ENCODE results near the gene MKNK1. TPM values are rescaled to one million over a fixed set of nuclear protein-coding genes. Genes with fewer than 3 reads are reported as not detected.
A peak's percentile ranks its signal among the peaks of the same experiment; 100 is the strongest.

The MKNK1 gene
- total RNA-seq, 1 donor from 2014 or later = 30.6 TPM

- no peak for TF ChIP-seq CTCF (IDR thresholded peaks at IDR 0.05; ENCODE audit: unreplicated experiment)
- no peak for DNase-seq (ENCODE audit: low spot score in 2 of 2, unreplicated experiment in 2 of 2)
- H3K27ac Mint-ChIP-seq = no peak overlapping the region
- H3K4me3 Mint-ChIP-seq = no peak overlapping the region
- peaks cover 83% of the 10 kb centered on the region for H3K27me3 Mint-ChIP-seq (ENCODE audit: low read depth)
- no peaks in the 10 kb centered on the region for H3K9me3 Mint-ChIP-seq
- no peaks in the 10 kb centered on the region for H3K36me3 Mint-ChIP-seq
- peaks cover 17% of the 10 kb centered on the region for H3K4me1 Mint-ChIP-seq
Observed at GRCh38 chr1:46529031-46529630, 74.9 kb downstream of the MKNK1 start.

GRCh38 chr1:46528297-46528955 lies 75.6 kb downstream of the MKNK1 start:
- peak; percentile 6 for TF ChIP-seq CTCF (IDR thresholded peaks at IDR 0.05; ENCODE audit: unreplicated experiment)
- Mint-ChIP-seq H3K4me1 (peaks cover 19% of the 10 kb centered on the region), H3K27me3 (ENCODE audit: low read depth) (peaks cover 83% of the 10 kb centered on the region), H3K4me3 (no peak overlapping the region), H3K27ac (no peak overlapping the region), H3K9me3 (no peaks in the 10 kb centered on the region), H3K36me3 (no peaks in the 10 kb centered on the region)
- no peak for DNase-seq (ENCODE audit: low spot score in 2 of 2, unreplicated experiment in 2 of 2)

- H3K4me3 Mint-ChIP-seq = no peak overlapping the region
- no peaks in the 10 kb centered on the region for H3K36me3 Mint-ChIP-seq
- no peak overlapping the region for H3K27ac Mint-ChIP-seq
- H3K27me3 Mint-ChIP-seq (ENCODE audit: low read depth) = peaks cover 86% of the 10 kb centered on the region
- peak; percentile 72 for TF ChIP-seq CTCF (IDR thresholded peaks at IDR 0.05; ENCODE audit: unreplicated experiment)
- no peaks in the 10 kb centered on the region for H3K9me3 Mint-ChIP-seq
- DNase-seq (ENCODE audit: low spot score in 2 of 2, unreplicated experiment in 2 of 2) = peak in 1 of 2 experiments; percentile 86
- H3K4me1 Mint-ChIP-seq = peaks cover 23% of the 10 kb centered on the region
Observed at GRCh38 chr1:46527474-46528296, 76.4 kb downstream of the MKNK1 start.

GRCh38 chr1:46526691-46527291 lies 77.3 kb downstream of the MKNK1 start:
- Mint-ChIP-seq H3K27me3 (ENCODE audit: low read depth) (peaks cover 85% of the 10 kb centered on the region), H3K9me3 (no peaks in the 10 kb centered on the region), H3K4me1 (peaks cover 31% of the 10 kb centered on the region), H3K27ac (no peak overlapping the region), H3K4me3 (no peak overlapping the region), H3K36me3 (no peaks in the 10 kb centered on the region)
- TF ChIP-seq CTCF (IDR thresholded peaks at IDR 0.05; ENCODE audit: unreplicated experiment) = no peak
- no peak for DNase-seq (ENCODE audit: low spot score in 2 of 2, unreplicated experiment in 2 of 2)

GRCh38 chr1:46526013-46526690 lies 77.9 kb downstream of the MKNK1 start:
- Mint-ChIP-seq H3K4me1 (peaks cover 33% of the 10 kb centered on the region), H3K27ac (no peak overlapping the region), H3K4me3 (no peak overlapping the region), H3K9me3 (no peaks in the 10 kb centered on the region), H3K27me3 (ENCODE audit: low read depth) (peaks cover 79% of the 10 kb centered on the region), H3K36me3 (no peaks in the 10 kb centered on the region)
- no peak for DNase-seq (ENCODE audit: low spot score in 2 of 2, unreplicated experiment in 2 of 2)
- TF ChIP-seq CTCF (IDR thresholded peaks at IDR 0.05; ENCODE audit: unreplicated experiment) = no peak

Measured in mesothelial cell of epicardium (in vitro differentiated cells).